Neural progenitor cell (in vitro differentiated cells): ENCODE measurements around the gene PRTFDC1. TPM values are rescaled to one million over a fixed set of nuclear protein-coding genes. Genes with fewer than 3 reads are reported as not detected.
"Not testable (repeated sequence)": the region's sequence is repeated elsewhere in the genome, so short reads cannot be mapped to it uniquely, and the experiment has no call there.

ENCODE experiments used
- DNase-seq: peaks from one replicate; pipeline ENCODE4 v3.0.0-alpha.2; 2016; ENCODE audit warnings: low spot score
- H2AFZ ChIP-seq: fragments of 200-600 bp; sonication (generic); replicated peaks from 2 replicates; pipeline ENCODE4 v1.6.1; 2016; ENCODE audit warnings: antibody characterized with exemption
- H3F3A ChIP-seq: fragments of 200-600 bp; sonication (generic); 2 replicates; pipeline ENCODE4 v1.6.1; 2016; ENCODE audit warnings: antibody characterized with exemption, low read depth
- H3K27ac ChIP-seq: fragments of 200-600 bp; sonication (generic); 2 replicates; pipeline ENCODE4 v1.5.1; 2016; ENCODE audit warnings: mild to moderate bottlenecking
- H3K27me3 ChIP-seq: fragments of 200-600 bp; sonication (generic); 2 replicates; pipeline ENCODE4 v1.6.1; 2016; ENCODE audit warnings: mild to moderate bottlenecking, moderate library complexity
- H3K36me3 ChIP-seq: fragments of 200-600 bp; sonication (generic); 2 replicates; pipeline ENCODE4 v1.5.1; 2016
- H3K4me1 ChIP-seq: fragments of 200-600 bp; sonication (generic); 2 replicates; pipeline ENCODE4 v1.6.1; 2016; ENCODE audit warnings: mixed run types
- H3K4me2 ChIP-seq: fragments of 200-600 bp; sonication (generic); 2 replicates; pipeline ENCODE4 v1.6.1; 2016
- H3K4me3 ChIP-seq: fragments of 200-600 bp; sonication (generic); 2 replicates; pipeline ENCODE4 v1.5.1; 2016
- H3K79me2 ChIP-seq: fragments of 200-600 bp; sonication (generic); 2 replicates; pipeline ENCODE4 v1.6.1; 2016; ENCODE audit warnings: low read depth
- H3K9ac ChIP-seq: fragments of 200-600 bp; sonication (generic); 2 replicates; pipeline ENCODE4 v1.6.1; 2016
- H3K9me3 ChIP-seq: fragments of 200-600 bp; sonication (generic); 2 replicates; pipeline ENCODE4 v1.5.1; 2016; ENCODE audit warnings: low read depth
- H4K20me1 ChIP-seq: fragments of 200-600 bp; sonication (generic); 2 replicates; pipeline ENCODE4 v1.6.1; 2016; ENCODE audit warnings: low read depth
- H3K27ac Mint-ChIP-seq: 3 replicates; pipeline ENCODE4 v1.8.0; 2021; ENCODE audit warnings: mixed read lengths
- H3K27me3 Mint-ChIP-seq: 2 replicates; pipeline ENCODE4 v1.8.0; 2022; ENCODE audit warnings: low read depth, mild to moderate bottlenecking, inconsistent platforms, moderate library complexity, mixed read lengths; ENCODE audit not compliant: insufficient read depth
- H3K36me3 Mint-ChIP-seq: 3 replicates; pipeline ENCODE4 v1.8.0; 2021; ENCODE audit warnings: mixed read lengths
- H3K4me1 Mint-ChIP-seq: 3 replicates; pipeline ENCODE4 v1.8.0; 2021; ENCODE audit warnings: mixed read lengths
- H3K4me3 Mint-ChIP-seq: 3 replicates; pipeline ENCODE4 v1.8.0; 2021; ENCODE audit warnings: mild to moderate bottlenecking, moderate library complexity, mixed read lengths
- H3K9me3 Mint-ChIP-seq: 3 replicates; pipeline ENCODE4 v1.8.0; 2020; ENCODE audit warnings: mixed read lengths
- CTCF ChIP-seq: fragments of 200-600 bp; sonication (generic); IDR thresholded peaks from 2 replicates; pipeline ENCODE4 v1.5.1; 2017; ENCODE audit warnings: antibody characterized with exemption, mild to moderate bottlenecking
- EZH2 ChIP-seq: fragments of 200-600 bp; sonication (generic); IDR thresholded peaks from 2 replicates; pipeline ENCODE4 v1.6.1; 2017; ENCODE audit warnings: antibody characterized with exemption, mild to moderate bottlenecking, moderate library complexity
- EZH2phosphoT487 ChIP-seq: fragments of 200-600 bp; sonication (generic); IDR thresholded peaks from 2 replicates; pipeline ENCODE4 v1.6.1; 2017; ENCODE audit warnings: antibody characterized with exemption
- total RNA-seq: library from RNA; depleted of rRNA; stranded (reverse); fragments of >200 nt; gene quantifications from 2 replicates; pipeline ENCODE4 v1.2.3, GENCODE V29; 2015; ENCODE audit warnings: low replicate concordance

PRTFDC1 gene
- total RNA-seq, 1 donor from 2014 or later, result 37.7 TPM

- H3K9ac ChIP-seq, result no peak overlapping the region
- H4K20me1 ChIP-seq, result no peaks in the 10 kb centered on the region
- no peaks in the 10 kb centered on the region for H3F3A ChIP-seq
- H3K4me1 ChIP-seq, result peaks cover 14% of the 10 kb centered on the region
- TF ChIP-seq EZH2phosphoT487 (no peak), EZH2 (no peak), CTCF (no peak)
- H3K4me1 Mint-ChIP-seq, result peaks cover 14% of the 10 kb centered on the region
- no peaks in the 10 kb centered on the region for H3K36me3 ChIP-seq
- H3K27ac Mint-ChIP-seq, result no peak overlapping the region
- no peaks in the 10 kb centered on the region for H3K79me2 ChIP-seq
- no peaks in the 10 kb centered on the region for H3K36me3 Mint-ChIP-seq
- H3K27me3 ChIP-seq, result no peaks in the 10 kb centered on the region
- H3K4me3 ChIP-seq, result no peak overlapping the region
- no peak overlapping the region for H3K4me2 ChIP-seq
- H3K9me3 Mint-ChIP-seq, result peaks cover 3% of the 10 kb centered on the region
- no peaks in the 10 kb centered on the region for H3K9me3 ChIP-seq
- H3K27me3 Mint-ChIP-seq, result peaks cover 9% of the 10 kb centered on the region
- H3K4me3 Mint-ChIP-seq, result no peak overlapping the region
- H2AFZ ChIP-seq, result no peak overlapping the region
- no peak overlapping the region for H3K27ac ChIP-seq
- DNase-seq, result no peak
These were observed 109.2 kb downstream of the PRTFDC1 start for GRCh38 chr10:24843256-24843655.

GRCh38 chr10:24842856-24843255, 109.5 kb downstream of the PRTFDC1 start:
- Mint-ChIP-seq H3K27me3 (peaks cover 9% of the 10 kb centered on the region), H3K36me3 (no peaks in the 10 kb centered on the region), H3K4me1 (peaks cover 11% of the 10 kb centered on the region), H3K4me3 (no peak overlapping the region), H3K27ac (no peak overlapping the region), H3K9me3 (peaks cover 3% of the 10 kb centered on the region)
- TF ChIP-seq EZH2phosphoT487, result no peak
- no peak for TF ChIP-seq CTCF
- TF ChIP-seq EZH2, result no peak
- no peak overlapping the region for H3K4me3 ChIP-seq
- no peaks in the 10 kb centered on the region for H3F3A ChIP-seq
- H3K79me2 ChIP-seq, result no peaks in the 10 kb centered on the region
- no peak overlapping the region for H3K4me2 ChIP-seq
- no peak overlapping the region for H2AFZ ChIP-seq
- peaks cover 10% of the 10 kb centered on the region for H3K4me1 ChIP-seq
- no peaks in the 10 kb centered on the region for H3K36me3 ChIP-seq
- H3K27ac ChIP-seq, result no peak overlapping the region
- H4K20me1 ChIP-seq, result no peaks in the 10 kb centered on the region
- no peaks in the 10 kb centered on the region for H3K27me3 ChIP-seq
- no peaks in the 10 kb centered on the region for H3K9me3 ChIP-seq
- DNase-seq, result no peak
- H3K9ac ChIP-seq, result no peak overlapping the region

GRCh38 chr10:24841530-24841929, 110.9 kb downstream of the PRTFDC1 start:
- peaks cover 5% of the 10 kb centered on the region for H3K27me3 Mint-ChIP-seq
- no peaks in the 10 kb centered on the region for H4K20me1 ChIP-seq
- no peaks in the 10 kb centered on the region for H3K79me2 ChIP-seq
- no peak overlapping the region for H3K4me3 ChIP-seq
- no peaks in the 10 kb centered on the region for H3K9me3 ChIP-seq
- H3K4me2 ChIP-seq, result no peak overlapping the region
- no peak overlapping the region for H2AFZ ChIP-seq
- no peaks in the 10 kb centered on the region for H3K27me3 ChIP-seq
- DNase-seq, result no peak
- H3K36me3 Mint-ChIP-seq, result no peaks in the 10 kb centered on the region
- H3K4me1 ChIP-seq, result no peaks in the 10 kb centered on the region
- H3K9ac ChIP-seq, result no peak overlapping the region
- H3K27ac Mint-ChIP-seq, result no peak overlapping the region
- H3K9me3 Mint-ChIP-seq, result peaks cover 7% of the 10 kb centered on the region
- H3F3A ChIP-seq, result no peaks in the 10 kb centered on the region
- H3K27ac ChIP-seq, result no peak overlapping the region
- no peaks in the 10 kb centered on the region for H3K4me1 Mint-ChIP-seq
- TF ChIP-seq EZH2phosphoT487 (no peak), CTCF (no peak), EZH2 (no peak)
- H3K36me3 ChIP-seq, result no peaks in the 10 kb centered on the region
- H3K4me3 Mint-ChIP-seq, result no peak overlapping the region

GRCh38 chr10:24840784-24841183, 111.6 kb downstream of the PRTFDC1 start:
- H3K36me3 Mint-ChIP-seq, result no peaks in the 10 kb centered on the region
- Histone ChIP-seq H3K79me2 (no peaks in the 10 kb centered on the region), H3K4me3 (no peak overlapping the region), H3K4me2 (no peak overlapping the region), H2AFZ (no peak overlapping the region), H3K27ac (no peak overlapping the region), H3K9ac (no peak overlapping the region), H3F3A (no peaks in the 10 kb centered on the region), H3K27me3 (no peaks in the 10 kb centered on the region), H3K9me3 (no peaks in the 10 kb centered on the region), H4K20me1 (no peaks in the 10 kb centered on the region), H3K4me1 (no peaks in the 10 kb centered on the region), H3K36me3 (no peaks in the 10 kb centered on the region)
- no peak overlapping the region for H3K4me3 Mint-ChIP-seq
- DNase-seq, result no peak
- no peak for TF ChIP-seq EZH2
- no peak for TF ChIP-seq EZH2phosphoT487
- no peak for TF ChIP-seq CTCF
- no peaks in the 10 kb centered on the region for H3K4me1 Mint-ChIP-seq
- no peak overlapping the region for H3K27ac Mint-ChIP-seq
- peaks cover 5% of the 10 kb centered on the region for H3K27me3 Mint-ChIP-seq
- H3K9me3 Mint-ChIP-seq, result peaks cover 8% of the 10 kb centered on the region

GRCh38 chr10:24837781-24838180, 114.6 kb downstream of the PRTFDC1 start:
- not testable (repeated sequence) for H2AFZ ChIP-seq, H3K27me3 Mint-ChIP-seq, H3K27me3 ChIP-seq, H3K9ac ChIP-seq, H3K27ac Mint-ChIP-seq, H3K4me2 ChIP-seq, H3K4me1 Mint-ChIP-seq, H3K36me3 ChIP-seq, H3K27ac ChIP-seq, H3K4me3 ChIP-seq, H3K4me1 ChIP-seq, H3F3A ChIP-seq, DNase-seq, H3K9me3 Mint-ChIP-seq, H4K20me1 ChIP-seq, H3K9me3 ChIP-seq, H3K79me2 ChIP-seq, H3K4me3 Mint-ChIP-seq, H3K36me3 Mint-ChIP-seq
